Renal pelvis (tissue), 4 donors: ENCODE data around the gene PSMB2. TPM values are rescaled to one million over a fixed set of nuclear protein-coding genes. Genes with fewer than 3 reads are reported as not detected.
"Not testable (repeated sequence)": the region's sequence is repeated elsewhere in the genome, so short reads cannot be mapped to it uniquely, and the experiment has no call there.

Source experiments
- DNase-seq: peaks from one replicate; pipeline ENCODE4 v3.0.0-alpha.2; 2013
- polyA plus RNA-seq, 3 donors: library from polyadenylated mRNA; unstranded; fragments of 120-200 nt; gene quantifications; one replicate each; pipeline ENCODE4 v1.2.1, GENCODE V29; 2013; ENCODE audit not compliant: insufficient read length in 3 of 3

Gene PSMB2
- polyA plus RNA-seq, 3 donors = 70.1 to 80.6 (median 76.5) TPM

- DNase-seq = no peak
These were observed 41.9 kb downstream of the PSMB2 start for GRCh38 chr1:35599411-35599810.

DNA sequence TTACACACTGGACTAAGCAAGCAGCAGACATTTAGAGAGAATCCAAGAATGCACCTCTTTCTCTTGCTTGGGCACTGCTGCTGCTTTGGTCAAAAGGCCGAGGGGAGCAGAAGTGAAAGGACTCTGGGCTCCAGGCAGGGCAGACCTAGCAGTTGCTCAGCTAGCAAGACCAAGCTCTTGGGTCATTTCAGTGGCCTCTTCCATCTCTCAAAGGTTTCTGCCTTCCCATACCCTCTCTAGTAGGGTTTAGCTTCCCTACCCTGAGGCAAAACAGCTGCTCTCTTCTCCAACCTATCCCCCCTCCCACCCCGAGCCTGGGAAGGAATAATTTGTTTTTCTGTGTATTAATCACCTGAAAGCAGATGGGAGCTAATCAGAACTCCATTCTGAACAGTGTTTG is 42.4 kb downstream of the PSMB2 start:
- no peak for DNase-seq

DNA sequence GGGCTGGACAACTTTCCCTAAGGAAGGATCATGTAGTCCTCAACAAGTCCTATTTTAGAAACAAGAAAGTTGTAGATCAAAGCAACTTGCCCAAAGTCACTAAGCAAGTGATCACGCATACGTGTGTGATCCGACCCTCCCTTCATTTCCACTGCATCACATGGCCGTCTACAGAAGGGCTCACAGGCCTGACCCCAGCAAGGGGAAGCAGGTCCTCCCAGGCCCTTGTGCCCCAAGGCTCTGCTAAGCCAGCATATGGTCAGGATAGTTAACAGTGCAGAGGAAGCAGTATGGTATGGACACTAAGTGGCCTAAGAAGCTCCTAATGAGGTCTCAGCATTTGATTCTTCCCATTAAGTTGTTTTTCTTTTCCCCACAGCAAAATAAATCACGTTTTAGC is 43.5 kb downstream of the PSMB2 start:
- no peak for DNase-seq

- no peak for DNase-seq
These were observed 45.6 kb downstream of the PSMB2 start for GRCh38 chr1:35595684-35596083.

DNA sequence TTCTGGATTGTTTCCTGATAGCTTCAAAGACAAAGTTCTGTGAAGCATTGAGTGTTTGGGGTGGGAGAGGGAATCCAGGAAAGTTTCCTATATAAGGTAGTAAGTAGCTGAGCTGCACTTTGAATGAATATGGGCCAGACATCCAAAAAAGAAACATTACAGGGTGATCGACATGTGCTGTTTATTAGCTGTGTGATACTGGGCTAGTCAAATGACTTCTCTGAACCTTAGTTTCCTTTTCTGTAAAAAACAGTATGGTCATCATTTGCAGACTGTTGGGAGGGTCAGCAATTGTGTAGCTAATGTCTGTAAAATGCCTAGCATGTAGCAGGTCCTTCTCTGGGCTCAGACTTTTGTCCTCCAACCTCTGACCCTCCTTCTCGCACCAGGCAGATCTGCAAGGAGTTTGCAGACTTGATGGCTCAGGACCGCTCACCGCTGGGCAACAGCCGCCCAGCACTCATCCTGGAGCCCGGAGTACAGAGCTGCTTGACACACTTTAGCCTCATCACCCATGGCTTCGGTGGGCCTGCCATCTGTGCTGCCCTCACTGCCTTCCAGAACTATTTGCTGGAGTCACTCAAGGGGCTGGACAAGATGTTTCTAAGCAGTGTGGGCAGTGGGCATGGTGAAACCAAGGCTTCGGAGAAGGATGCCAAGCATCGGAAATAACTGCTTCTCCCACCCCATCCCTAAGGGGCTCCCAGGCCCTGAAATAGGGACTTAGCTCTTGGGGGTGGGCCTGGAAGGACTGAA is 47.1 kb downstream of the PSMB2 start:
- DNase-seq = no peak

GRCh38 chr1:35592991-35593769 is 48.1 kb downstream of the PSMB2 start:
- DNase-seq = no peak

- DNase-seq = no peak
These were observed 50.1 kb downstream of the PSMB2 start for GRCh38 chr1:35591211-35591610.

GRCh38 chr1:35590476-35591040 is 50.8 kb downstream of the PSMB2 start:
- no peak for DNase-seq

DNA sequence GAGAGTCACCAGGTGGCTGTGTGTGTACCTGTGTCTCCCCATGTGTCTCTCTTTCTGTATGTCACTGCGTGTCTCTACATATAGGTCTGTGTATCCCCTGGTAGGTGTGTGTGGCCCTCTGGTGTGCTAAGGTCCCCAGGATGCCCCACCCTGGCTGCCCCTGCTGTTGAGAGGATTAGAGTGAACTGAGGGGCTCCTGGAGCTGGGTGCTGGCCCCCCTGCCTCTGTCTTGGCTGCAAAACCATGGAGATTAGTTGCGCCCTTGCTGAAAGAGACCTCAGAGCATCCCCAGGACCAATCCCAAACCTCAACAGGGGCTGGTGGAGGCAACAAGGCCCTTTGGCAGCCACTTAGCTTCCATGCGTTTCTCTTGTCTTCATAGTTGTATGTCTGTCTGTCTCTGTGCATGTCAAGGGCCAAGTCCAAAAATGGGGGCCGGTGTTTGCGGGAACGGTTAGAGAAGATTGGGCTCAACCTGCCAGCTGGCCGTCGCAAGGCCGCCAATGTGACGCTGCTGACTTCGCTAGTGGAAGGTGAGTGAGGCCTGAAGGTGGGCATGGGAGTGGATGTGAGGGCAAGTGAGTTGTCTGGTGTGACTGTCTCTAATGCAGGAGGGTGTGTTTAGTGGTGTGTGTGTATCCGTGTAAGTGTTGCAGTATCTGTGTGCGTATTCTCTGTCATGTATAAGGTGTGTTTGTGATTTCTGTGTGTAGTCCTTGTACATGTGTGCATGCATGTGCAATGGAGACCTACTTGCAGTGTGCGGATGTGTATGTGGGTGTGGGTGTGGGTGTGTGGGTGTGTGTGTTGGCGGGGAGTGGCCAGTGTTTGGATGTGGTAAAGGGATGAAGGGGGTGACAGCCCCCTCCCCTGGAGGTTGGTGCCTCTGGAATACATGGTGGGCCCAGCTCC is 51.6 kb downstream of the PSMB2 start:
- DNase-seq = no peak

DNA sequence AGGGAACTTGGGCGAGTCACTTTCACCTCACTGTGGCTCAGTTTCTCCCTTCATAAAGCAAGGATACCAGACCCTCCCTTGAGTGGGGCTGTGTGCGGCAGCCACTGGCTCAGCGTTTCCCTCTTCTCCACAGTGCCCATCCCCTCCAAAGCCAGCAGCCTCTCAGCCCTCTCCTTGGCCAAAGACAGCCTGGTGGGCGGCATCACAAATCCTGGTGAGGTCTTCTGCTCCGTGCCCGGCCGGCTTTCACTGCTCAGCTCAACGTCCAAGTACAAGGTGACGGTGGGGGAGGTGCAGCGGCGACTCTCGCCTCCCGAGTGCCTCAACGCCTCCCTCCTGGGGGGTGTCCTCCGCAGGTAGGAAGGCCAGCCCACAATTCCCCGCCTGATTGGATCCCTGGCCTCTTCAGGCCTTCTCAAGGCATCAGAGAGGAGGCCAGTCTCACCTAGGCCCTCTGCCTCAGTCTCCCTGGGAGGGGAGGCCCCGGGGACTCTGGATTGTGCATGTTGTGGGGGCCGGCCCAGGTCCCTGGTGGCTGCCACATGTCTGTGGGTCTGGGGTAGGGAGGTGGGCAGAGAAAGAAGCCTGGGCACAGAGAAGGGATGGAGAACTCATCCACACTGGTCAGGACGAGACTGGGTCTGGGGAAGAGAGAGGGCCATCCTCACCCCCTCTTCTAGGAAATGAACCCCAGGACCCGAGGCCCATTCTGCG is 53.0 kb downstream of the PSMB2 start:
- no peak for DNase-seq

- no peak for DNase-seq
These were observed 53.6 kb downstream of the PSMB2 start for GRCh38 chr1:35587736-35588135.

DNA sequence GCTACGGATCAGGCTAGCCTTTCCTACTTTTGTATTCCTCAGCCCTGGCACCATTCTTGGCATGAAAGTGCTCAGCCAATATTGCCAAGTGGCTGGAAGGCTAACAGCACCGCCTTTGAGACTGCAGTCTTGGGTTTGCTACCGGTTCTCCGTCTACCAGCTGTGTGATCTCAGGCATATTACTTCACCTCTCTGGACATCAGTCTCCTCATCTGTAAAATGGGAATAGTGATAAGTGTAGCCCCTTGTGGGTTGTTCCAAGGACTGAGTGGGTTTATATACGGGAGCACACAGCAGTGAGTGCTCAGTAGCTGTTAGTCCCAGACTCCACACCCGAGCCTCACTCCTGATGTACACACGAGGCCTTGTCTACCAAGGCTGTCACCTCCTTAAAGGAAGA is 54.5 kb downstream of the PSMB2 start:
- DNase-seq = no peak

DNA sequence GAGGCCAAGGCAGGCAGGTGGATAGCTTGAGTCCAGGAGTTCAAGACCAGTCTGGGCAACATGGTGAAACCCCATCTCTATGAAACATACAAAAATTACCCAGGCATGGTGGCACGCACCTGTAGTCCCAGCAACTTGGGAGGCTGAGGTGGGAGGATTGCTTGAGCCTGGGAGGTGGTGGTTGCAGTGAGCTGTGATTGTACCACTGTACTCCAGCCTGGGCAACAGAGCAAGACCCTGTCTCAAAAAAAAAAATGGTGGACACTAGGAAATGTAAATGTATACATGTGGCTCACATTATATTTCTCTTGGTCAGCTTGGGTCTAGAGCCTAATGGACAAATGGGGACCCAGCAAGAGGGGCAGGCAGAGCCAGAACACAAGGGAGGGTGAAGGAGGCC is 55.5 kb downstream of the PSMB2 start:
- not testable (repeated sequence) for DNase-seq

- no peak for DNase-seq
These were observed 56.0 kb downstream of the PSMB2 start for GRCh38 chr1:35585281-35585680.

GRCh38 chr1:35581621-35582020 is 59.7 kb downstream of the PSMB2 start:
- not testable (repeated sequence) for DNase-seq

DNA sequence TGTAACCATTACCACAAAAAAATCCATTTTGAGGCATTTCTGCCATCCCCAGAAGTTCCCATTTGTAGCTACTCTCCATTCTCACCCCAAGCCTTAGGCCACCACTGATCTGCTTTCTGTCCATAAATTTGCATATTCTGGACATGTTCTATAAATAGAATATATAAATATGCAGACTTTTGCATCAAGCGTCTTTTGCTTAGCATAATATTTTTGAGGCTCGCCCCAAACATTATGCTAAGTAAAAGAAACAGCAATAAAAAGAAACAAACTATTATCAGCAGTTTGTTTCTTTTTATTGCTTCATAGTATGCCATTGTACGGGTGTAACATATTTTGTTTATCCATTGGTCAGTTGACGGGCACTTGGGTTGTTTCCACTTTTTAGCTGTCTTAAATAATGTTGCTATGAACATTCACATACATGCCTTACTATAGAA is 60.4 kb downstream of the PSMB2 start:
- DNase-seq = no peak

DNA sequence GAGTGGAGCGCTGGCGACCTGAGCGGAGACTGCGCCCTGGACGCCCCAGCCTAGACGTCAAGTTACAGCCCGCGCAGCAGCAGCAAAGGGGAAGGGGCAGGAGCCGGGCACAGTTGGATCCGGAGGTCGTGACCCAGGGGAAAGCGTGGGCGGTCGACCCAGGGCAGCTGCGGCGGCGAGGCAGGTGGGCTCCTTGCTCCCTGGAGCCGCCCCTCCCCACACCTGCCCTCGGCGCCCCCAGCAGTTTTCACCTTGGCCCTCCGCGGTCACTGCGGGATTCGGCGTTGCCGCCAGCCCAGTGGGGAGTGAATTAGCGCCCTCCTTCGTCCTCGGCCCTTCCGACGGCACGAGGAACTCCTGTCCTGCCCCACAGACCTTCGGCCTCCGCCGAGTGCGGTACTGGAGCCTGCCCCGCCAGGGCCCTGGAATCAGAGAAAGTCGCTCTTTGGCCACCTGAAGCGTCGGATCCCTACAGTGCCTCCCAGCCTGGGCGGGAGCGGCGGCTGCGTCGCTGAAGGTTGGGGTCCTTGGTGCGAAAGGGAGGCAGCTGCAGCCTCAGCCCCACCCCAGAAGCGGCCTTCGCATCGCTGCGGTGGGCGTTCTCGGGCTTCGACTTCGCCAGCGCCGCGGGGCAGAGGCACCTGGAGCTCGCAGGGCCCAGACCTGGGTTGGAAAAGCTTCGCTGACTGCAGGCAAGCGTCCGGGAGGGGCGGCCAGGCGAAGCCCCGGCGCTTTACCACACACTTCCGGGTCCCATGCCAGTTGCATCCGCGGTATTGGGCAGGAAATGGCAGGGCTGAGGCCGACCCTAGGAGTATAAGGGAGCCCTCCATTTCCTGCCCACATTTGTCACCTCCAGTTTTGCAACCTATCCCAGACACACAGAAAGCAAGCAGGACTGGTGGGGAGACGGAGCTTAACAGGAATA is 64.0 kb downstream of the PSMB2 start:
- DNase-seq = no peak

GRCh38 chr1:35576766-35577070 is 64.6 kb downstream of the PSMB2 start:
- DNase-seq = not testable (repeated sequence)

GRCh38 chr1:35576061-35576765 is 65.1 kb downstream of the PSMB2 start:
- no peak for DNase-seq
